SK-N-SH (cell line): ENCODE measurements around the gene HECW1. TPM values are rescaled to one million over a fixed set of nuclear protein-coding genes. Genes with fewer than 3 reads are reported as not detected.

Experiments
- CTCF ChIA-PET: fragments of 300-600, 350-600 bp; formaldehyde crosslinking; extraction: SDS; loops from one replicate; lab custom pipeline; 2021; lab: Yijun Ruan, JAX
- POLR2A ChIA-PET: fragments of 350-600 bp; sonication (Branson Sonifier 250); formaldehyde crosslinking; extraction: SDS; loops from one replicate; lab custom pipeline; 2020; ENCODE audit warnings: antibody characterized with exemption, inconsistent platforms; lab: Yijun Ruan, JAX
- DNase-seq: peaks from one replicate; pipeline ENCODE4 v3.0.0; 2012
- H2AFZ ChIP-seq: fragments of 200-600 bp; sonication (generic); 2 replicates; pipeline ENCODE4 v1.8.1; 2016; ENCODE audit warnings: antibody characterized with exemption, mild to moderate bottlenecking, low read depth
- H3F3A ChIP-seq: fragments of 200-600 bp; sonication (generic); replicated peaks from 2 replicates; pipeline ENCODE3; 2016; ENCODE audit warnings: antibody characterized with exemption, mild to moderate bottlenecking; ENCODE audit not compliant: insufficient read depth
- H3K27ac ChIP-seq, 2 experiments: fragments of 200-500 bp in 1 of 2; fragments of 200-600 bp in 1 of 2; sonication (Bioruptor generic) in 1 of 2; sonication (generic), shearing (Covaris generic) in 1 of 2; 2 replicates each; pipeline versions ENCODE4 v1.5.1 to v1.6.1; 2014 to 2016; ENCODE audit warnings: low read depth in 2 of 2, inconsistent platforms in 1 of 2, low read length in 1 of 2, mild to moderate bottlenecking in 1 of 2, mixed read lengths in 1 of 2
- H3K27me3 ChIP-seq: fragments of 200-600 bp; sonication (generic), shearing (Covaris generic); 2 replicates; pipeline ENCODE4 v1.6.1; 2016; ENCODE audit warnings: mixed run types; ENCODE audit not compliant: insufficient read depth
- H3K36me3 ChIP-seq, 2 experiments: fragments of 200-500 bp in 1 of 2; fragments of 200-600 bp in 1 of 2; sonication (Bioruptor generic) in 1 of 2; sonication (generic) in 1 of 2; replicated peaks in 1 of 2; 2 replicates each; pipeline versions ENCODE3 to v1.5.1; 2014 to 2016; ENCODE audit warnings: low read length in 1 of 2, mild to moderate bottlenecking in 1 of 2; ENCODE audit not compliant: insufficient read depth in 2 of 2, control insufficient read depth in 1 of 2
- H3K4me1 ChIP-seq, 2 experiments: fragments of 200-500 bp in 1 of 2; fragments of 200-600 bp in 1 of 2; sonication (Bioruptor generic) in 1 of 2; sonication (generic), shearing (Covaris generic) in 1 of 2; 2 replicates each; pipeline versions ENCODE4 v1.5.1 to v1.6.1; 2014 to 2016; ENCODE audit warnings: low read depth in 1 of 2, low read length in 1 of 2, mixed run types in 1 of 2; ENCODE audit not compliant: insufficient read depth in 2 of 2, control insufficient read depth in 1 of 2
- H3K4me2 ChIP-seq: fragments of 200-600 bp; sonication (generic), shearing (Covaris generic); 2 replicates; pipeline ENCODE4 v1.6.1; 2017; ENCODE audit warnings: mixed run types
- H3K4me3 ChIP-seq, 2 experiments: fragments of 200-500 bp in 1 of 2; fragments of 200-600 bp in 1 of 2; sonication (Bioruptor generic) in 1 of 2; sonication (generic), shearing (Covaris generic) in 1 of 2; 2 replicates each; pipeline versions ENCODE4 v1.5.1 to v1.8.1; 2014 to 2016; ENCODE audit warnings: low read depth in 2 of 2, inconsistent platforms in 1 of 2, low read length in 1 of 2, mild to moderate bottlenecking in 1 of 2, mixed read lengths in 1 of 2, moderate library complexity in 1 of 2
- H3K79me2 ChIP-seq: fragments of 200-600 bp; sonication (generic); 2 replicates; pipeline ENCODE4 v1.8.1; 2017; ENCODE audit warnings: mild to moderate bottlenecking; ENCODE audit not compliant: insufficient read depth
- H3K9ac ChIP-seq: fragments of 200-600 bp; sonication (generic); 2 replicates; pipeline ENCODE4 v1.6.1; 2017; ENCODE audit warnings: mixed run types
- H3K9me2 ChIP-seq: fragments of 200-600 bp; sonication (generic); 2 replicates; pipeline ENCODE4 v1.6.1; 2017; ENCODE audit warnings: mixed run types
- H3K9me3 ChIP-seq: fragments of 200-600 bp; sonication (generic); 2 replicates; pipeline ENCODE4 v1.6.1; 2017; ENCODE audit warnings: mixed run types, mild to moderate bottlenecking, moderate library complexity
- H4K20me1 ChIP-seq: fragments of 200-600 bp; sonication (generic); 2 replicates; pipeline ENCODE4 v1.6.1; 2017; ENCODE audit warnings: mild to moderate bottlenecking, mixed run types; ENCODE audit not compliant: insufficient read depth
- CHD2 ChIP-seq: fragments of 150-350 bp; IDR thresholded peaks from 2 replicates; pipeline ENCODE4 v1.6.1; 2018; ENCODE audit warnings: low read length; ENCODE audit not compliant: partially characterized antibody
- CTCF ChIP-seq: fragments of 200-600 bp; sonication (generic); IDR thresholded peaks from 2 replicates; pipeline ENCODE4 v1.6.1; 2017; ENCODE audit warnings: antibody characterized with exemption, mild to moderate bottlenecking, moderate library complexity
- ELF1 ChIP-seq: IDR thresholded peaks from 2 replicates; pipeline ENCODE4 v1.4.0; 2012
- EP300 ChIP-seq, 2 experiments: IDR thresholded peaks; 2 replicates each; pipeline versions ENCODE4 v1.4.0 to v1.6.1; 2012; ENCODE audit warnings: borderline replicate concordance in 1 of 2, low read depth in 1 of 2, low read length in 1 of 2
- EZH2phosphoT487 ChIP-seq: fragments of 200-600 bp; sonication (generic); IDR thresholded peaks from 2 replicates; pipeline ENCODE4 v1.6.1; 2017; ENCODE audit warnings: low read depth, mixed run types, mild to moderate bottlenecking, antibody characterized with exemption, moderate library complexity, borderline replicate concordance
- FOXM1 ChIP-seq: IDR thresholded peaks from 2 replicates; pipeline ENCODE4 v1.4.0; 2012; ENCODE audit warnings: low read depth, mild to moderate bottlenecking
- MEF2A ChIP-seq: IDR thresholded peaks from 2 replicates; pipeline ENCODE4 v1.4.0; 2012; ENCODE audit warnings: low read depth, borderline replicate concordance
- NFIC ChIP-seq: IDR thresholded peaks from 2 replicates; pipeline ENCODE4 v1.4.0; 2012; ENCODE audit warnings: borderline replicate concordance
- NRF1 ChIP-seq: IDR thresholded peaks from 2 replicates; pipeline ENCODE4 v1.6.1; 2012; ENCODE audit warnings: low read depth, mild to moderate bottlenecking, low read length
- PBX3 ChIP-seq: IDR thresholded peaks from 2 replicates; pipeline ENCODE4; 2012
- TAF1 ChIP-seq: IDR thresholded peaks from 2 replicates; pipeline ENCODE4 v1.6.1; 2012; ENCODE audit warnings: low read depth, mild to moderate bottlenecking, low read length, moderate library complexity, borderline replicate concordance
- TCF12 ChIP-seq: IDR thresholded peaks from 2 replicates; pipeline ENCODE4 v1.4.0; 2012
- TEAD4 ChIP-seq: IDR thresholded peaks from 2 replicates; pipeline ENCODE4 v1.4.0; 2012; ENCODE audit warnings: mild to moderate bottlenecking, borderline replicate concordance; ENCODE audit not compliant: insufficient read depth
- ZBTB33 ChIP-seq: IDR thresholded peaks from 2 replicates; pipeline ENCODE4 v1.4.0; 2012; ENCODE audit warnings: low read depth, borderline replicate concordance
- WGBS: methylation state at CpG from one replicate; pipeline ENCODE4 v1.1.6; 2017; ENCODE audit warnings: low lambda C conversion rate; 5-methylcytosine and 5-hydroxymethylcytosine counted together
- polyA plus RNA-seq, 3 experiments: library from polyadenylated mRNA; depleted of rRNA; stranded (reverse); fragments of >200 nt; gene quantifications; 2 replicates each; pipeline ENCODE4 v1.2.3, GENCODE V29; 2012
- TF ChIP-seq, protein P1 (sequence below): fragments of 150-350 bp; IDR thresholded peaks from 2 replicates; pipeline ENCODE4 v1.6.1; 2016; ENCODE audit warnings: mild to moderate bottlenecking, low read depth, low read length
- TF ChIP-seq, protein P2 (sequence below): fragments of 150-350 bp; IDR thresholded peaks from 2 replicates; pipeline ENCODE4 v1.6.1; 2017; ENCODE audit warnings: antibody characterized with exemption, low read length, low read depth, borderline replicate concordance

HECW1 gene
- polyA plus RNA-seq, 1 of the 3 experiments (the other 2 are of a cell fraction): not detected

GRCh38 chr7:43309706-43310022 lies 197.2 kb downstream of the HECW1 start:
- no peaks in the 10 kb centered on the region for H3F3A ChIP-seq
- H3K4me2 ChIP-seq: no peak overlapping the region
- H3K27me3 ChIP-seq: no peaks in the 10 kb centered on the region; the same call in 1 of the 2 replicates
- no peak for TF ChIP-seq CTCF
- TF ChIP-seq EP300 (IDR thresholded peaks at IDR 0.05; ENCODE audit: borderline replicate concordance in 1 of 2, low read depth in 1 of 2, low read length in 1 of 2): no peak
- no peak for TF ChIP-seq NFIC
- TF ChIP-seq FOXM1: no peak
- TF ChIP-seq, protein P1, sequence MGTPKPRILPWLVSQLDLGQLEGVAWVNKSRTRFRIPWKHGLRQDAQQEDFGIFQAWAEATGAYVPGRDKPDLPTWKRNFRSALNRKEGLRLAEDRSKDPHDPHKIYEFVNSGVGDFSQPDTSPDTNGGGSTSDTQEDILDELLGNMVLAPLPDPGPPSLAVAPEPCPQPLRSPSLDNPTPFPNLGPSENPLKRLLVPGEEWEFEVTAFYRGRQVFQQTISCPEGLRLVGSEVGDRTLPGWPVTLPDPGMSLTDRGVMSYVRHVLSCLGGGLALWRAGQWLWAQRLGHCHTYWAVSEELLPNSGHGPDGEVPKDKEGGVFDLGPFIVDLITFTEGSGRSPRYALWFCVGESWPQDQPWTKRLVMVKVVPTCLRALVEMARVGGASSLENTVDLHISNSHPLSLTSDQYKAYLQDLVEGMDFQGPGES: no peak
- no peak for TF ChIP-seq EZH2phosphoT487
- no peak for TF ChIP-seq ELF1
- no peak for TF ChIP-seq NRF1
- TF ChIP-seq TEAD4: no peak
- TF ChIP-seq, protein P2, sequence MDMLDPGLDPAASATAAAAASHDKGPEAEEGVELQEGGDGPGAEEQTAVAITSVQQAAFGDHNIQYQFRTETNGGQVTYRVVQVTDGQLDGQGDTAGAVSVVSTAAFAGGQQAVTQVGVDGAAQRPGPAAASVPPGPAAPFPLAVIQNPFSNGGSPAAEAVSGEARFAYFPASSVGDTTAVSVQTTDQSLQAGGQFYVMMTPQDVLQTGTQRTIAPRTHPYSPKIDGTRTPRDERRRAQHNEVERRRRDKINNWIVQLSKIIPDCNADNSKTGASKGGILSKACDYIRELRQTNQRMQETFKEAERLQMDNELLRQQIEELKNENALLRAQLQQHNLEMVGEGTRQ: no peak
- no peak for TF ChIP-seq ZBTB33
- no peak for TF ChIP-seq PBX3
- no peak for TF ChIP-seq TCF12
- no peak for TF ChIP-seq TAF1
- no peak for TF ChIP-seq CHD2
- TF ChIP-seq MEF2A: no peak
- H3K79me2 ChIP-seq: no peaks in the 10 kb centered on the region
- no peaks in the 10 kb centered on the region for H3K9me2 ChIP-seq
- H3K4me3 ChIP-seq: no peak overlapping the region
- H3K9me3 ChIP-seq: no peaks in the 10 kb centered on the region
- WGBS: 39% methylated on average over 2 of the region's 2 CpGs
- ChIA-PET CTCF (no interaction called here), POLR2A (no interaction called here)
- no peaks in the 10 kb centered on the region for H3K36me3 ChIP-seq
- DNase-seq: no peak
- H3K27ac ChIP-seq: no peak overlapping the region
- no peak overlapping the region for H2AFZ ChIP-seq
- no peak overlapping the region for H3K9ac ChIP-seq
- no peaks in the 10 kb centered on the region for H3K4me1 ChIP-seq
- no peaks in the 10 kb centered on the region for H4K20me1 ChIP-seq
